GM23338 (cell line): ENCODE measurements around the gene NKX2-1. TPM values are rescaled to one million over a fixed set of nuclear protein-coding genes. Genes with fewer than 3 reads are reported as not detected.

ENCODE experiments used
- ATAC-seq: fragments of 200-7000 bp; cut with Tn5 transposase; 3 replicates; pipeline ENCODE4 v1.9.1; 2020
- DNase-seq: peaks from one replicate; pipeline ENCODE4 v3.0.0-alpha.2; 2015; ENCODE audit warnings: low spot score
- H2AFZ ChIP-seq: fragments of 200-600 bp; sonication (generic); 2 replicates; pipeline ENCODE4 v1.8.0; 2016; ENCODE audit warnings: antibody characterized with exemption, mild to moderate bottlenecking, moderate library complexity
- H3F3A ChIP-seq: fragments of 200-600 bp; sonication (generic); replicated peaks from 2 replicates; pipeline ENCODE4 v1.8.0; 2017; ENCODE audit warnings: antibody characterized with exemption, mixed run types, low read depth
- H3K27ac ChIP-seq: fragments of 200-600 bp; sonication (generic); 2 replicates; pipeline ENCODE4 v1.6.1; 2016; ENCODE audit warnings: low read depth
- H3K27me3 ChIP-seq: fragments of 200-600 bp; sonication (generic); 2 replicates; pipeline ENCODE4 v1.8.0; 2016; ENCODE audit warnings: mild to moderate bottlenecking, mixed run types, moderate library complexity; ENCODE audit not compliant: insufficient read depth
- H3K36me3 ChIP-seq: fragments of 200-600 bp; sonication (generic); 2 replicates; pipeline ENCODE4 v1.8.0; 2016; ENCODE audit warnings: mild to moderate bottlenecking; ENCODE audit not compliant: insufficient read depth
- H3K4me1 ChIP-seq: fragments of 200-600 bp; sonication (generic); 2 replicates; pipeline ENCODE4 v1.8.0; 2016; ENCODE audit warnings: mild to moderate bottlenecking, moderate library complexity; ENCODE audit not compliant: insufficient read depth
- H3K4me2 ChIP-seq: fragments of 200-600 bp; sonication (generic); 2 replicates; pipeline ENCODE4 v1.7.1; 2017; ENCODE audit warnings: mixed run types
- H3K4me3 ChIP-seq: fragments of 200-600 bp; sonication (generic); 2 replicates; pipeline ENCODE4 v1.6.1; 2016; ENCODE audit warnings: mixed run types
- H3K79me2 ChIP-seq: fragments of 200-600 bp; sonication (generic); replicated peaks from 2 replicates; pipeline ENCODE4 v1.8.0; 2017; ENCODE audit warnings: mild to moderate bottlenecking; ENCODE audit not compliant: insufficient read depth
- H3K9me2 ChIP-seq: fragments of 200-600 bp; sonication (generic); 2 replicates; pipeline ENCODE4 v1.8.0; 2017; ENCODE audit not compliant: insufficient read depth
- H4K20me1 ChIP-seq: fragments of 200-600 bp; sonication (generic); replicated peaks from 2 replicates; pipeline ENCODE4 v1.8.0; 2017; ENCODE audit warnings: mild to moderate bottlenecking; ENCODE audit not compliant: insufficient read depth
- H3K27ac Mint-ChIP-seq: 2 replicates; pipeline ENCODE4 v1.8.0; 2020; ENCODE audit warnings: inconsistent platforms, mild to moderate bottlenecking, moderate library complexity, mixed read lengths
- H3K27me3 Mint-ChIP-seq: 3 replicates; pipeline ENCODE4 v1.8.0; 2022; ENCODE audit warnings: low read depth, mild to moderate bottlenecking, moderate library complexity, mixed read lengths, inconsistent platforms; ENCODE audit not compliant: insufficient read depth, poor library complexity
- H3K36me3 Mint-ChIP-seq: 3 replicates; pipeline ENCODE4 v1.8.0; 2021; ENCODE audit warnings: low read depth, mild to moderate bottlenecking, inconsistent platforms, moderate library complexity, mixed read lengths
- H3K4me1 Mint-ChIP-seq: 3 replicates; pipeline ENCODE4 v1.8.0; 2020; ENCODE audit warnings: mild to moderate bottlenecking, inconsistent platforms, mixed read lengths
- H3K4me3 Mint-ChIP-seq: 3 replicates; pipeline ENCODE4 v1.8.0; 2021; ENCODE audit warnings: moderate library complexity, mild to moderate bottlenecking, inconsistent platforms, mixed read lengths
- H3K9me3 Mint-ChIP-seq: 3 replicates; pipeline ENCODE4 v1.8.0; 2020; ENCODE audit warnings: moderate library complexity, mild to moderate bottlenecking, inconsistent platforms, mixed read lengths
- EZH2 ChIP-seq: fragments of 200-600 bp; sonication (generic); IDR thresholded peaks from one replicate; pipeline ENCODE4 v1.8.0; 2017; ENCODE audit warnings: antibody characterized with exemption, mild to moderate bottlenecking, low read depth; ENCODE audit not compliant: unreplicated experiment
- JUNB ChIP-seq: IDR thresholded peaks from one replicate; pipeline ENCODE4 v1.6.1; 2016; ENCODE audit warnings: antibody characterized with exemption; ENCODE audit not compliant: unreplicated experiment
- REST ChIP-seq: IDR thresholded peaks from one replicate; pipeline ENCODE4 v1.6.1; 2018; ENCODE audit warnings: antibody characterized with exemption; ENCODE audit not compliant: unreplicated experiment
- ZNF331 ChIP-seq: fragments of 250-450 bp; sonication (Bioruptor Pico); IDR thresholded peaks from 2 replicates; pipeline ENCODE4 v1.5.0; 2020; ENCODE audit warnings: low read depth, mild to moderate bottlenecking, moderate library complexity
- polyA plus RNA-seq: library from polyadenylated mRNA; unstranded; fragments of >200 nt; fragmentation: Nextera tagmentation; extraction: Ambion mirVana; gene quantifications from 2 replicates; pipeline ENCODE4 v1.2.1, GENCODE V29; 2016
- total RNA-seq: library from RNA; depleted of rRNA; stranded (reverse); fragments of >200 nt; shearing (Covaris generic); gene quantifications from 2 replicates; pipeline ENCODE4 v1.2.3, GENCODE V29; 2014

NKX2-1 gene
- total and polyA plus RNA-seq, 2 experiments from 2014 or later: not detected

GRCh38 chr14:36510874-36511273 lies 9.2 kb downstream of the NKX2-1 start:
- TF ChIP-seq JUNB: no peak
- peak; percentile 77 for TF ChIP-seq EZH2
- ATAC-seq (no peak), DNase-seq (no peak)
- Histone ChIP-seq H3K4me1 (peaks cover 81% of the 10 kb centered on the region), H3F3A (peaks cover 52% of the 10 kb centered on the region), H2AFZ (no peak overlapping the region), H3K27me3 (peaks cover 100% of the 10 kb centered on the region), H4K20me1 (peaks cover 42% of the 10 kb centered on the region), H3K4me3 (peak overlapping the region; percentile 52), H3K36me3 (no peaks in the 10 kb centered on the region), H3K9me2 (no peaks in the 10 kb centered on the region), H3K27ac (no peak overlapping the region), H3K79me2 (no peaks in the 10 kb centered on the region), H3K4me2 (peak overlapping the region; percentile 69)
- Mint-ChIP-seq H3K27ac (no peak overlapping the region), H3K4me1 (peaks cover 70% of the 10 kb centered on the region), H3K4me3 (no peak overlapping the region), H3K9me3 (peaks cover 10% of the 10 kb centered on the region; the same call in 2 of the 3 replicates), H3K36me3 (no peaks in the 10 kb centered on the region), H3K27me3 (peaks cover 95% of the 10 kb centered on the region)

- H4K20me1 ChIP-seq: peaks cover 36% of the 10 kb centered on the region
- H3F3A ChIP-seq: peaks cover 52% of the 10 kb centered on the region
- H3K9me3 Mint-ChIP-seq: peaks cover 10% of the 10 kb centered on the region; the same call in 2 of the 3 replicates
- no peaks in the 10 kb centered on the region for H3K36me3 Mint-ChIP-seq
- no peaks in the 10 kb centered on the region for H3K36me3 ChIP-seq
- H3K4me2 ChIP-seq: peak overlapping the region; percentile 69
- no peak overlapping the region for H3K4me3 Mint-ChIP-seq
- no peaks in the 10 kb centered on the region for H3K9me2 ChIP-seq
- H3K4me1 ChIP-seq: peaks cover 76% of the 10 kb centered on the region
- no peak overlapping the region for H3K27ac ChIP-seq
- H3K79me2 ChIP-seq: no peaks in the 10 kb centered on the region
- DNase-seq (peak; percentile 61), ATAC-seq (no peak)
- TF ChIP-seq REST: no peak
- TF ChIP-seq ZNF331 (CRISPR knock-in tag): no peak
- TF ChIP-seq EZH2: peak; percentile 60
- H3K27ac Mint-ChIP-seq: no peak overlapping the region
- peaks cover 69% of the 10 kb centered on the region for H3K4me1 Mint-ChIP-seq
- H2AFZ ChIP-seq: no peak overlapping the region
- H3K27me3 Mint-ChIP-seq: peaks cover 93% of the 10 kb centered on the region
- H3K4me3 ChIP-seq: peak overlapping the region; percentile 52
- H3K27me3 ChIP-seq: peaks cover 100% of the 10 kb centered on the region
Observed at GRCh38 chr14:36510078-36510799, 9.8 kb downstream of the NKX2-1 start.
